ENCODE data around the gene ASIC1.

Gene ASIC1

DNA sequence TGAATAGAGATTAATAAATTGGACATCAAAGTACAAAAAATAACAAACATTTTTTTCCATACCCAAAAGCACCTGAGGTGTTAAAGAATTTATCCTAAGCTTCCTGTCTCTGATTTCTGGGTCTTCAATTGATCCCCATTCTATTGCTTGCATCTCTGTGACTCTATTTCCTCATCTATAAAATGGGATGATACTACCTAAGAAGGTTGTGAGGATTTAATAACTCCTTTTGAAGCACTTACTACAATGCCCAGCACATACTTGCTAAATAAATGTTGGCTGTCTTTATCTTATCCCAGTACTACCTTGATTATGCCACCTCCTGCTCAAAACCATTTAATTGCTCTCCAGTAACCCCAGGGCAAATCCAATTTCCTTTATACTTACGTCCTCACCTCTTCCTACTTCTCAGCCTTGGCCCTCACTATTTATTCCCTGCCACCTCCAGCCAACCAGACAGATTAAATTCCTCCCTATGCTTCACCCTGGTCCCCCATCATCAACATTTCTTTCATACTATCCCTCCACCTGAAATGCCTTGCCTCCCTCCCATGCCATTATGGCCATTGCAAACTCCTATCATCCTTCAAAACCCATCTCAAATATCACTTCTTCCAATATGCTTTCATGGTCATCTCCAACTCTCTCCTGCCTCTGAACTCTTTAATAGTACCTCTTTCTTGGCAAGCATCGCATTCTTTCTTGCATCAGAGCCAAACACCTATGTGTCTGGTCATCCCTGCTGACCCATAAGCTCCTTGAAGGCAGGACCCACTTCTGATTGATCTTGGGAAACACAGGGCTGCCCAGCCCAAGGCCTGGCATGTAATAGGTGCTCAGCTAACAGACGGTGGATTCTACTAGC, 7.9 kb upstream of the ASIC1 start:
- no peak for TF ChIP-seq EP300 (IDR thresholded peaks at IDR 0.05; ENCODE audit: borderline replicate concordance)
- TF ChIP-seq ZBTB7A (IDR thresholded peaks at IDR 0.05; ENCODE audit: low read depth) = no peak
- TF ChIP-seq, protein P1, sequence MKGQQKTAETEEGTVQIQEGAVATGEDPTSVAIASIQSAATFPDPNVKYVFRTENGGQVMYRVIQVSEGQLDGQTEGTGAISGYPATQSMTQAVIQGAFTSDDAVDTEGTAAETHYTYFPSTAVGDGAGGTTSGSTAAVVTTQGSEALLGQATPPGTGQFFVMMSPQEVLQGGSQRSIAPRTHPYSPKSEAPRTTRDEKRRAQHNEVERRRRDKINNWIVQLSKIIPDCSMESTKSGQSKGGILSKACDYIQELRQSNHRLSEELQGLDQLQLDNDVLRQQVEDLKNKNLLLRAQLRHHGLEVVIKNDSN (IDR thresholded peaks at IDR 0.05) = no peak
- no peak for TF ChIP-seq TEAD4 (IDR thresholded peaks at IDR 0.05)
- TF ChIP-seq TAF1 (IDR thresholded peaks at IDR 0.05; ENCODE audit: low read depth) = no peak
- TF ChIP-seq FOXM1 (IDR thresholded peaks at IDR 0.05; ENCODE audit: borderline replicate concordance, low read depth) = no peak
- TF ChIP-seq, protein P2, sequence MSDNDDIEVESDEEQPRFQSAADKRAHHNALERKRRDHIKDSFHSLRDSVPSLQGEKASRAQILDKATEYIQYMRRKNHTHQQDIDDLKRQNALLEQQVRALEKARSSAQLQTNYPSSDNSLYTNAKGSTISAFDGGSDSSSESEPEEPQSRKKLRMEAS (IDR thresholded peaks at IDR 0.05) = no peak
- no peak for TF ChIP-seq TCF12 (IDR thresholded peaks at IDR 0.05; ENCODE audit: low read depth)
- no peak for TF ChIP-seq RAD21 (IDR thresholded peaks at IDR 0.05; ENCODE audit: low read depth)
- no peak for TF ChIP-seq CEBPB (IDR thresholded peaks at IDR 0.05)
- no peak for TF ChIP-seq YY1 (IDR thresholded peaks at IDR 0.05; ENCODE audit: low read depth)
- no peak for TF ChIP-seq CREB1 (IDR thresholded peaks at IDR 0.05; ENCODE audit: low read depth)
- no peak for TF ChIP-seq EGR1 (IDR thresholded peaks at IDR 0.05)
- TF ChIP-seq NFIC (IDR thresholded peaks at IDR 0.05) = no peak
- TF ChIP-seq, protein P3, sequence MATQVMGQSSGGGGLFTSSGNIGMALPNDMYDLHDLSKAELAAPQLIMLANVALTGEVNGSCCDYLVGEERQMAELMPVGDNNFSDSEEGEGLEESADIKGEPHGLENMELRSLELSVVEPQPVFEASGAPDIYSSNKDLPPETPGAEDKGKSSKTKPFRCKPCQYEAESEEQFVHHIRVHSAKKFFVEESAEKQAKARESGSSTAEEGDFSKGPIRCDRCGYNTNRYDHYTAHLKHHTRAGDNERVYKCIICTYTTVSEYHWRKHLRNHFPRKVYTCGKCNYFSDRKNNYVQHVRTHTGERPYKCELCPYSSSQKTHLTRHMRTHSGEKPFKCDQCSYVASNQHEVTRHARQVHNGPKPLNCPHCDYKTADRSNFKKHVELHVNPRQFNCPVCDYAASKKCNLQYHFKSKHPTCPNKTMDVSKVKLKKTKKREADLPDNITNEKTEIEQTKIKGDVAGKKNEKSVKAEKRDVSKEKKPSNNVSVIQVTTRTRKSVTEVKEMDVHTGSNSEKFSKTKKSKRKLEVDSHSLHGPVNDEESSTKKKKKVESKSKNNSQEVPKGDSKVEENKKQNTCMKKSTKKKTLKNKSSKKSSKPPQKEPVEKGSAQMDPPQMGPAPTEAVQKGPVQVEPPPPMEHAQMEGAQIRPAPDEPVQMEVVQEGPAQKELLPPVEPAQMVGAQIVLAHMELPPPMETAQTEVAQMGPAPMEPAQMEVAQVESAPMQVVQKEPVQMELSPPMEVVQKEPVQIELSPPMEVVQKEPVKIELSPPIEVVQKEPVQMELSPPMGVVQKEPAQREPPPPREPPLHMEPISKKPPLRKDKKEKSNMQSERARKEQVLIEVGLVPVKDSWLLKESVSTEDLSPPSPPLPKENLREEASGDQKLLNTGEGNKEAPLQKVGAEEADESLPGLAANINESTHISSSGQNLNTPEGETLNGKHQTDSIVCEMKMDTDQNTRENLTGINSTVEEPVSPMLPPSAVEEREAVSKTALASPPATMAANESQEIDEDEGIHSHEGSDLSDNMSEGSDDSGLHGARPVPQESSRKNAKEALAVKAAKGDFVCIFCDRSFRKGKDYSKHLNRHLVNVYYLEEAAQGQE (IDR thresholded peaks at IDR 0.05; ENCODE audit: low read depth) = no peak

DNA sequence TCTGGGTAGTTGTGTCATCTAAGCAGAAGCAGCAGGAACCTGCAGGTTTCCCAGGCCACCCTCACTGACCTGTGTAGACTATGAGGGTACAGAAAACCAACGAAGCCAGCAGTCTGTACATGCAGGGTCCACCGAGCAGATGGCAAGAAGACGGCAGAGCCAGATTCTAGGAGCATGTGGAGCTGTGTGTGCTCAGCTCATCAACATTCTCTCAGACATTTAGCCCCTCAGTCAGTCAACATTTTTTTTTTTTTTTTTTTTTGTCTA, 7.3 kb upstream of the ASIC1 start:
- TF ChIP-seq NFIC (IDR thresholded peaks at IDR 0.05) = no peak
- TF ChIP-seq EP300 (IDR thresholded peaks at IDR 0.05; ENCODE audit: borderline replicate concordance) = no peak
- TF ChIP-seq TCF12 (IDR thresholded peaks at IDR 0.05; ENCODE audit: low read depth) = no peak
- TF ChIP-seq TEAD4 (IDR thresholded peaks at IDR 0.05) = no peak
- no peak for TF ChIP-seq YY1 (IDR thresholded peaks at IDR 0.05; ENCODE audit: low read depth)
- no peak for TF ChIP-seq ZBTB7A (IDR thresholded peaks at IDR 0.05; ENCODE audit: low read depth)
- TF ChIP-seq, protein P2 (IDR thresholded peaks at IDR 0.05) = no peak

DNA sequence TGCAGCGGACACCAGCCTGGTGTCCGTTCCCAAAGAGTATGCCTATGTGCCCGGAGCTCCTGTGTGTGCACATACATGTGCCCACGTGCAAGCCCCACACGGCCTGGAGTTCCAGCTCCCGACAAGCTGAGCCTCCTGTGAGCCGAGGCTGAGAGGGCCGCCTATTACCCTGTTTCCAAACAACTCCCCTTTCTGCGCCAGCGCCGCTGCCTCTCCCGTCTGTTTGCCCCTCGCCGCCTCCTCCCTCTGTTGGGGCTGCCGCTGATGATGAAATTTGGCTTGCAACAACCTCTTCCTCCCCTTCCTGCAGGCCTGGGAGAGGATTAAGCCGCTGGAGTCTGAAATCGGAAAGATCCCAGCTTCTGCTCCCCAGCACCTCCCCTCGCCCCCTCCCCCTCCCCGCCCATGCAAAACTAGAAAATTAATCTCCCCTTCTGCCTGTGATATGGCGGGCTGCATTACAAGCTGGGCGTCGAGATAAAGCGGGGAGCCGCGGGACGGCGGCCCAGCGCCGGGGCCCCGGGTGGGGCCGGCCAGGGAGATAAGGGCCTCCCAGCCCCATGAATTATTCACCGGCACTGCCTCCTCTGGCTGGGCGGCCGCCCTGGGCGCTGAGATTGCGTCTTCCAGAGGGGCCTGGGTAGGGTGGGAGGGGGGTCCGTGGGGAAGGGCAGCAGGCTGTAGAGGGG, 6.8 kb upstream of the ASIC1 start:
- TF ChIP-seq NFIC (IDR thresholded peaks at IDR 0.05) = no peak
- TF ChIP-seq CEBPB (IDR thresholded peaks at IDR 0.05) = no peak
- TF ChIP-seq EGR1 (IDR thresholded peaks at IDR 0.05) = no peak

DNA sequence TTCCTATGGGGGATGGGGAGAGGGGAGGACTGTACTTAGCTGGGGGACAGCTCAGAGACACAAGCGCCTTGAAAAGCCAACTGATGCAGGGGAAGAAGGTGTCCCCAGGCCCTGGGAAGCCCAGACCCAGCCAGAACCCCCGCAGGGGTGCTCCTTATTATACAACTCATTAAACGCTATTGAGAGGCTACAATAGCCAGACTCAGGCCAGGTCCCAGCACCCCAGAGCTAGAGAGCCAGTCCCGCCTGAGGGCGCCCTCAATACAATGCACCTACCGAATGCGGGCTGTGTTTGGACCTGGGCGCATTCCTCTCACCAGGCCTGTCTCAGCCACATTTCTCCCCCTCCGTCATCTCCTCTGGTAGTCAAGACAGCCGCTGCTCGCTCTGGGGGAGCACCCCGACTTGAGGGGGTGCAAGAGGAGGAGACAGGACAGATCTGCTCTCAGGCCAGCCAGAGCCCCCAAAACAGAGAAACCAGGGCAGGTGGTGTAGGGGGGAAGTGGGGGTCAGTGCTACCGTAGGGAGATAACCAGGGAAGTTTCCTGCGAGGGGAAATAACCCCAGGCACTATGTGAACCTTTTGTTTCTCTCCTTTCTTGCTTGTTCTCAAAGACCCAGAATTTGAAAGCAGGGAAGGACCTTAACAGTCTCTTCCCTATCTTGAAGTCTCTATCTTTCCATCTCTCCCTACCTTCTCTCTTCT, 6.1 kb upstream of the ASIC1 start:
- no peak for TF ChIP-seq ZBTB7A (IDR thresholded peaks at IDR 0.05; ENCODE audit: low read depth)

DNA sequence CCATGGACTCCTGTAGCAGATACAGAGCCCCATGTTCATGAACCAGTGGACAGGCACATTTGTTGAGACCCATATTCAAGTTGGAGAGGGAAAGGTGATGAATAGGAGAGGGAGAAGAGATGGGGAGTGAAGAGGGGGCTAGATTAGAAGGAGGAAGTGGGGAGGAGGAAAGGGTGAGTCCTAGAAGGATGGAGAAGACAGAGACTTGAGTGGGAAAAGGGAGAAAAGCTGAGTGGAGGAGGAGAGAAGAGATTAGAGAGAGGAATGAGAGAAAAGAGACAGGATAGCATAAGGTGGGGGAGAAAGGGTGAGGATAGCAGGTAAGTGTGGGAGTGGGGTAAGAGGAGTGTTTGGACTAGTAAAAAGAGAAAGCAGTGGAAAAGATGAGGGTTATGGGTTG, 4.9 kb upstream of the ASIC1 start:
- TF ChIP-seq, protein P3 (IDR thresholded peaks at IDR 0.05; ENCODE audit: low read depth) = no peak
- TF ChIP-seq ZBTB7A (IDR thresholded peaks at IDR 0.05; ENCODE audit: low read depth) (no peak), EP300 (IDR thresholded peaks at IDR 0.05; ENCODE audit: borderline replicate concordance) (no peak), NFIC (IDR thresholded peaks at IDR 0.05) (no peak)

DNA sequence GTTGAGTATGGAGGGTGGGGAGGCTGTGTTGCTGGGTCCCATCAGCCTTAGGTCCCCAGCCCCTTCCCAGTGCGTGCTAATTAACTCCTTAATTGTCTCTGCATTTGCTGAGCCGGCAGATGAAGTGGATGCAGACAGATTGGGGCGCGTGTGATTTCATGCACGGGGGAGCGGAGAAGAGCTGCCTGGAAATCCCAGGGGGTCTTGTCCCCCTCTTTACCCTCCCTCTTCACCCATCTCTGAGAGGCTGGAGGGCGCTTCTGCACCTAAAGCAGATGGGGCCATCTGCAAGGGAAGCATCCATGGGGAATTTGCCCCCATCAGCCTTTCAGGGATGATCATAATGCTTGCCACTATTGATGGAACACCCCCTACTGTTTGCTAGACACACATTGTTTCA, 4.4 kb upstream of the ASIC1 start:
- TF ChIP-seq, protein P3 (IDR thresholded peaks at IDR 0.05; ENCODE audit: low read depth) = no peak
- TF ChIP-seq ZBTB7A (IDR thresholded peaks at IDR 0.05; ENCODE audit: low read depth) = no peak
- TF ChIP-seq CREB1 (IDR thresholded peaks at IDR 0.05; ENCODE audit: low read depth) = no peak
- no peak for TF ChIP-seq EGR1 (IDR thresholded peaks at IDR 0.05)
- TF ChIP-seq NFIC (IDR thresholded peaks at IDR 0.05) = no peak
- TF ChIP-seq TAF1 (IDR thresholded peaks at IDR 0.05; ENCODE audit: low read depth) = no peak
- TF ChIP-seq YY1 (IDR thresholded peaks at IDR 0.05; ENCODE audit: low read depth) = no peak
- TF ChIP-seq, protein P2 (IDR thresholded peaks at IDR 0.05) = no peak
- no peak for TF ChIP-seq FOXM1 (IDR thresholded peaks at IDR 0.05; ENCODE audit: borderline replicate concordance, low read depth)
- TF ChIP-seq EP300 (IDR thresholded peaks at IDR 0.05; ENCODE audit: borderline replicate concordance) = no peak
- TF ChIP-seq, protein P1 (IDR thresholded peaks at IDR 0.05) = no peak
